HG03442 (cell line): Measurements from ENCODE around the gene BCAR1.
"Not testable (repeated sequence)": the region's sequence is repeated elsewhere in the genome, so short reads cannot be mapped to it uniquely, and the experiment has no call there.

Experiments used
- ATAC-seq: cut with Tn5 transposase; IDR thresholded peaks from one replicate; pipeline ENCODE4 v1.9.1; 2021; ENCODE audit warnings: mild to moderate bottlenecking, moderate library complexity; ENCODE audit not compliant: unreplicated experiment

BCAR1 gene

GRCh38 chr16:75205961-75206748 lies 45.3 kb downstream of the BCAR1 start:
- not testable (repeated sequence) for ATAC-seq

DNA sequence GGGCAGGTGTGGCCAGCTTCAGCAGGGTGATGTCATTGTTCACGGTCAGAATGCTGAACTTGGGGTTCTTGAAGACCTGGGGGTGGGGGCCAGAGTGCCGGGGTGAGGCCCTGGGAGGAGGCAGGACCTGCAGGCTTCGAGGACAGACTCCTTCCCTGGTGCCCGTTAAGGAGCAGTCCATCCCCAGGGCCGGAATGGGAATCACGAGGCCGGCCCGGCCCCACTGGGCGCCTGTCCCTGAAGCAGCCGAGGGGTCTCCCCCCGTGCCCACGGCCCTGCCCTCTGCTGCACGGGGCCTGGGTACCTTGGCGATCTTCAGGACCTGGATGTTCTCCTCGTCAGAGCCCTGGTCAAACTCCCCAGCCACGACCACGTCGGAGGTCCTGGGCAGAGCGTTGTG lies 46.0 kb downstream of the BCAR1 start:
- ATAC-seq = not testable (repeated sequence)

DNA sequence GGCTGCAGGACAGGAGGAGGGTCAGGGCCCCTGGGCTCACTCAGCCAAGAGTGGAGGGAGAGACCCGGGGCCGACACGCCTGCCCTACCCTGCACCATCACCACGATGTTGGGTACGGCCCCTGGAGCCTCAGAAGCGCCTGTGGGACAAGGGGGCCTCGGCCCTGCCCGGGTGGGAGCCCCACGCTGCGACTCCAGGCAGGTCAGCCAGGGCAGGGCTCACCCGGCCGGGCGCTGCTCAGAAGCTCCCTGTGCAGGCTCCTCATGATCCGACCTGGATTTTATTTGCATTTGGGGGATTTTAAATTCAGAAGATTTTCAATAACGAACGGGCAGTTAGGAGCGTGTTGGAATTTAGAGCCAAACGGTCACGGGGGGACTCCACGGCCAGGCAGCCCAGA lies 46.5 kb downstream of the BCAR1 start:
- not testable (repeated sequence) for ATAC-seq

DNA sequence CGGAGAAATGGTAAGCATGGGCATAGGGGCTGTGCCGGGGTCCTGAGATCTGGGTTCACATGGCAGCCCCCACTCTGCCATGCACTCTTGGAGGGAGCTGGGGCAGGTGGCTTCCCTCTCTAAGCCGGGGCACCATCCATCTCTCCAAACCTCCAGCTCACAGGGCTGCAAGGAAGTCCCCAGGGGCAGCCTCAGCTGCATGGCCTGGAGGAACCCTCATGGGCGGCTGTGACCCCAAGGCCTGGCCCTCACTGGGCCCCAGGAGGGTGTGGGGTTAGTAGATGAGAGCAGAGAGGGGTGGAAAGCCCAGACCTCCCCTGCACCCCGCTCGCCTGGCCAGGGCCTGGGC lies 47.0 kb downstream of the BCAR1 start:
- no peak for ATAC-seq

DNA sequence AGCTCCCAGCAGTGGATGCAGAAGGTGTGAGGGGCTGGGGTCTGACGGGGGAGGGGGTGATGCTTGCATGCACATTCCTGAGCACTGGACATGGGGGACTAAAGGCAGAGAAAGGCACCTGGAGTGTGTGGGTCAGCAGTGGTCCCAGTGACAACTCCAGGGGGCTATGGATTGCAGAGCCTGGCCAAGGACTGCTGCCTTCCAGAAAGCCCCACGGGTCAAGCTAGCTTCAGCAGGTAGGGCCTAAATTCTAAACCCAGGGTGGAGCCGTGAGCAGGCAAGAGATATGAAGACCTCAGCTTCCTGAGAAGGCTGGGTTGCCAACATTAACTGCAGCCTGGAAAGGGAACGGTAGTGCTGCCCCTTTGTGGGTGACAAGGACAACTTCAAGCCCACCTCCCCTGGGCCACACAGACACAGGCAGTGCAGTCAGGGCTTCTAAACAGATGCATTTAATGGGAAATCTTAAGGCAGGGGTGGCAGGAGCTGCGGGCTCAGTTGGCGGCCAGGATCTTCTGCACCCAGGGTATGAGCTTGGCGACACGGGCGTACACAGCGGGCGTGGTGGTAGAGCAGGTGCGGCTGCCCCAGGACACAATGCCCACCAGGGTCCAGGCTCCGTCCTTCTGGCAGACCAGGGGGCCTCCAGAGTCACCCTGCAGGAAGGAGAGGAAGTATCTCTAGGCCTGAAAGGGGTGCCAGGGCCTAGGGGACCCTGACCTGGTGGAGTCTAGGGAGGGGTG lies 47.6 kb downstream of the BCAR1 start:
- no peak for ATAC-seq

GRCh38 chr16:75203096-75203495 lies 48.3 kb downstream of the BCAR1 start:
- ATAC-seq = no peak

DNA sequence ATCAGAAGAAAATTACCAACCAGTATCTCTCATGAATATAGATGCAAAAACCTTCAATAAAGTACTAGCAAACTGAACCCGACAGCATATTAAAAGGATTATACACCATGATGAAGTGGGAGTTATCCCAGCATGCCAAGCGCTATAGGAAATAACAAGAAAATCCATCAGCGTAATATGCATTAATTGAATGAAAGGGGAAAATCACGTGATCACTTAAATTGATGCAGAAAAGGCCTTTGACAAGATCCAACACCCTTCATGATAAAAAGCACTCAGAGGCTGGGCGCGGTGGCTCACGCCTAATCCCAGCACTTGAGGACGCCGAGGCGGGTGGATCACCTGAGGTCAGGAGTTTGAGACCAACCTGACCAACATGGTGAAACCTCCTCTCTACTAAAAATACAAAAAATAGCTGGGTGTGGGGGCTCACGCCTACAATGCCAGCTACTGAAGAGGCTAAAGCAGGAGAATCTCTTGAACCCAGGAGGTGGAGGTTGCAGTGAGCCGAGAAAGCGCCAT lies 49.3 kb downstream of the BCAR1 start:
- ATAC-seq = no peak

GRCh38 chr16:75198135-75198600 lies 53.3 kb downstream of the BCAR1 start:
- ATAC-seq = no peak

DNA sequence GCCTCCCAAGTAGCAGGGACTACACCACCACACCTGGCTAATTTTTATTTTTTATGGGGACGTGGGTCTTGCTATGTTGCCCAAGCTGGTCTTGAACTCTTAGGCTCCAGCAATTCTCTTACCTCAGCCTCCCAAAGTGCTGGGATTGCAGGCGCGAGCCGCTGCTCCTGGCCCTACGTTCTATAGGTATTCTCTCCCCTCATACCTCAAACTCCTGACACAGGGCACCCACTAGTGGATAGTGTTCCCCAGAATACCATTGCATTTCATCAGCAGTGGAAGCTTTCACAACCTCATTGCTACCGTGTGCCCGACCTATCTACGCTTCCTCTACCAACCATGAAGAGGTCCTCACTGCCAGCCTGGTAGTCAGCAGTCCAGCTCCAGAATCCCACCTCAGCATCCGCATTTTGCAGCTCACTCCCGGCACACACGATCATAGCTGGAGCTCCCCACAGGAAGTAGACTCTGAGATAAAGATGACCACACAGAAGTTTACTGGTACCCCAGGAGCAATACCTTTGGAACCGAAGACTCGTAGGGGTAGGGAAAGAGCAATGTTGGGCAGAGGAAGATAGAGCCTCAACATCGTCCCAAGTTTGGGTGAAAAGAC lies 53.8 kb downstream of the BCAR1 start:
- ATAC-seq = no peak

DNA sequence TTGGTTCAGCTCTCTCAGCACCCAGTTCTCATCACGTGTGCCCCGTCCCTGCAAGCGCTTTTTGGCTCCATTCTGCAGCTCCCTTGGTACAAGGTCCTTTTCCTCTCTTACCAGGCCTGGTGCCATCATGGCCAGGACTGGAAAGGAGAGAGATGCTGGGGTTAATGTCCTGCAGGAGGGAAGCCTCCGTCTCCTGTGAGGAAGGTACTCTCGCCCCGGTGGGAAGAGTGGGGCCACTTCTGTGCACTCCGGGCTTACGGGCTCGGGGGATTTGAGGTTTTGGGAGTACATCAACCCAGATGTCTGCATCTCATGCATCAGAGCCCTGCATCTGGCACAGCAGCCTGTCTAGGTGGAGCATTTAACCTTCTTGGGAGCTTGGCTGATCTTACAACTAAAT lies 54.6 kb downstream of the BCAR1 start:
- no peak for ATAC-seq

- ATAC-seq = no peak
Observed at GRCh38 chr16:75195811-75196790, 55.3 kb downstream of the BCAR1 start.

DNA sequence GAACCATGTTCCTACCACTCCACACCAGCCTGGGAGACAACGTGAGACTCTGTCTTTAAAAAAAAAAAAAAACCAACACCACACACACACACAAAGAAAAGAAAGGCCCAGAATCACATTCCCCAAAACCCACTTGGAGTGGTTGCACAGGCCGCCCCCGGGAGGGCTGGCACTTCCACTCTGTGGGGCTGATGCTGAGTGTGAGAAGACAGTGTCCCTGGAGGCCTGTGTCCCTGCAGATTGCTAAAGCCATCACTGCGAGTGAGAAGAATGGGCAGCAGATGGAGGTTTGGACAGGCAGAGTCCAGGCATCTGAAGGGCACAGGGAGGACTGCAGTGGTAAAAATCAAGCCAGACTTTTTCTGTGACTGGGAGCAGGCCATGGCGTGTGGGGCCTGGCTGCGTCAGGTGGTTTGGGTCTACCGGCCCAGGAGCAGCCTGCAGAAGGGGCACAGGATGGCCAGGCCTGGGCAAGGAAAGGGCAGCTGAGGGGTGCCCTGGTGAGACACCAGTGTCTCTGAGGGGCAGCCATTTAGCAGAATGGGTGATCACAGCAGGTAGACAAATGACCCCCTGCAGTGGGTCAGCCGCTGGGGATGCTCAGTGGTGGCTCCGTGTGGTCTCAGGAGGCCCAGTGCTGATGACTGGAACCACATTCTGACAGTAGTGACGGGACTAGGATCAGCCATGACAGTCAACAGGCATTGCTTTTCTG lies 57.5 kb downstream of the BCAR1 start:
- ATAC-seq = no peak

GRCh38 chr16:75193265-75193650 lies 58.2 kb downstream of the BCAR1 start:
- ATAC-seq = no peak

GRCh38 chr16:75192606-75193264 lies 58.7 kb downstream of the BCAR1 start:
- ATAC-seq = no peak

- no peak for ATAC-seq
Observed at GRCh38 chr16:75189638-75190245, 61.7 kb downstream of the BCAR1 start.

DNA sequence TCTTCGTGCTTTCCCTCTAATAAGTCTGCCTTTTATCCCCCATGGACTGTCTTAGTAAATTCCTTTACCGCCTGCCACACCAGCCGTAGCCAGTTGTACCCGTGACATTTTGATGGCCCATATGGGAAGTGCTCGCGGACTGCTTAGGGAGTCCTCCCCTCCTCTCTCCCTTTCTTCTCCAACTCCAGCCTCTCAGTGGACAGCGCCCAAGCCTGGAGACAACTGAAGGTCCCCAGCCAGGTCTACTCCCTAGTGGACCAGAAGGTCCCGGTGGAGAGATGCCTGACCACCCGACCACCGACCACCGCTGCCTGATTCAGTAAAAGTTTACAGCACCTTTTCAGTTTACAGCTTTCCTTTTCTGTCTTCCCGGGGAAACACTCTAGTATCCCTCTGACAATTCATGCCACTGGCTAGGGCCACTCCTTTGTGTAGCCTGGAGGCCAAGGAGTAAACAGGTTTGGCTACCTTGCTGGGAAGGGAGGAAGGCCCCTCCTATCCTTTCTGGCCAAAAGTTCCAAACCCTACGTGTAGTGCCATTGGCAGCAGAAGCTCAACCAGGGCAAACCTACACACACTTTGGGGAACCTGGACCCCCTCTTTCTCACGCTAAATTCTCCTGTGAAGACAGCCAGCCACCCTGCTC lies 62.5 kb downstream of the BCAR1 start:
- ATAC-seq = no peak

DNA sequence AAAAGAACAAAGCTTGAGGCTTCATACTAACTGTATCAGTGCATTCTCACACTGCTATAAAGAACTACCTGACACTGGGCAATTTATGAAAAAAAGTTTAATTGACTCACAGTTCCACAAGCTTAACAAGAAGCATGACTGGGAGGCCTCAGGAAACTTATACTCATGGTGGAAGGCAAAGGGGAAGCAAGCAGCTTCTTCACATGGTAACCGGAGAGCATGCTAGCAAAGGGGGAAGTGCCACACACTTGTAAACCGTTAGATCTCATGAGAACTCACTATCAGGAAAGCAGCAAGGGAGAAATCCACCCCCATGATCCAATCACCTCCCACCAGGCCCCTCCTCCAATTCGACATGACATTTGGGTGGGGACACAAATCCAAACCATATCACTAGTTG lies 69.8 kb downstream of the BCAR1 start:
- no peak for ATAC-seq

GRCh38 chr16:75179208-75179607 lies 72.2 kb downstream of the BCAR1 start:
- no peak for ATAC-seq
